ENCODE results near the gene IL1R2.

Gene IL1R2

GRCh38 chr2:102043560-102043959, 51.8 kb downstream of the IL1R2 start:
- DNase-seq (ENCODE audit: low read depth), result no peak

GRCh38 chr2:102044235-102044896, 52.6 kb downstream of the IL1R2 start:
- no peak for DNase-seq (ENCODE audit: low read depth)

GRCh38 chr2:102044967-102045489, 53.3 kb downstream of the IL1R2 start:
- DNase-seq (ENCODE audit: low read depth), result no peak

- no peak for DNase-seq (ENCODE audit: low read depth)
Observed at GRCh38 chr2:102045697-102046096, 53.9 kb downstream of the IL1R2 start.

- no peak for DNase-seq (ENCODE audit: low read depth)
Observed at GRCh38 chr2:102046135-102046986, 54.6 kb downstream of the IL1R2 start.

GRCh38 chr2:102048465-102048864, 56.7 kb downstream of the IL1R2 start:
- DNase-seq (ENCODE audit: low read depth), result no peak

GRCh38 chr2:102049756-102050443, 58.1 kb downstream of the IL1R2 start:
- DNase-seq (ENCODE audit: low read depth), result no peak

- DNase-seq (ENCODE audit: low read depth), result no peak
Observed at GRCh38 chr2:102050854-102051391, 59.2 kb downstream of the IL1R2 start.

GRCh38 chr2:102051692-102052277, 60.0 kb downstream of the IL1R2 start:
- no peak for DNase-seq (ENCODE audit: low read depth)

GRCh38 chr2:102052365-102052764, 60.6 kb downstream of the IL1R2 start:
- DNase-seq (ENCODE audit: low read depth), result no peak

GRCh38 chr2:102053096-102053495, 61.3 kb downstream of the IL1R2 start:
- no peak for DNase-seq (ENCODE audit: low read depth)

GRCh38 chr2:102055346-102055990, 63.7 kb downstream of the IL1R2 start:
- no peak for DNase-seq (ENCODE audit: low read depth)

- no peak for DNase-seq (ENCODE audit: low read depth)
Observed at GRCh38 chr2:102056079-102056581, 64.4 kb downstream of the IL1R2 start.

- DNase-seq (ENCODE audit: low read depth), result no peak
Observed at GRCh38 chr2:102057502-102058292, 65.9 kb downstream of the IL1R2 start.

GRCh38 chr2:102058293-102058833, 66.6 kb downstream of the IL1R2 start:
- DNase-seq (ENCODE audit: low read depth), result no peak

- no peak for DNase-seq (ENCODE audit: low read depth)
Observed at GRCh38 chr2:102059151-102059550, 67.4 kb downstream of the IL1R2 start.

GRCh38 chr2:102060047-102060446, 68.3 kb downstream of the IL1R2 start:
- no peak for DNase-seq (ENCODE audit: low read depth)

- no peak for DNase-seq (ENCODE audit: low read depth)
Observed at GRCh38 chr2:102060792-102061191, 69.0 kb downstream of the IL1R2 start.

- DNase-seq (ENCODE audit: low read depth), result no peak
Observed at GRCh38 chr2:102061286-102061699, 69.5 kb downstream of the IL1R2 start.

Measured in stimulated activated CD8-positive, alpha-beta memory T cell treated with anti-CD3 and anti-CD28 coated beads, Interleukin-7, amount 100 ng/mL, for 24 hours (primary cell).